Activated naive CD8-positive, alpha-beta T cell treated with anti-CD3 and anti-CD28 coated beads for 36 hours (primary cell): ENCODE results near the gene CYB5RL. TPM values are rescaled to one million over a fixed set of nuclear protein-coding genes. Genes with fewer than 3 reads are reported as not detected.
A peak's percentile ranks its signal among the peaks of the same experiment; 100 is the strongest.

Experiments used
- DNase-seq: peaks from one replicate; pipeline ENCODE4 v3.0.0; 2021
- H3K27ac Mint-ChIP-seq: one replicate; pipeline ENCODE4 v1.8.0; 2022; ENCODE audit warnings: mild to moderate bottlenecking, moderate library complexity, mixed read lengths
- H3K27me3 Mint-ChIP-seq: one replicate; pipeline ENCODE4 v1.8.0; 2022; ENCODE audit warnings: mild to moderate bottlenecking, mixed read lengths
- H3K36me3 Mint-ChIP-seq: one replicate; pipeline ENCODE4 v1.8.0; 2021; ENCODE audit warnings: mild to moderate bottlenecking, mixed read lengths
- H3K4me1 Mint-ChIP-seq: one replicate; pipeline ENCODE4 v1.8.0; 2021; ENCODE audit warnings: mixed read lengths
- H3K4me3 Mint-ChIP-seq: one replicate; pipeline ENCODE4 v1.8.0; 2022; ENCODE audit warnings: mild to moderate bottlenecking, moderate library complexity, mixed read lengths
- H3K9me3 Mint-ChIP-seq: one replicate; pipeline ENCODE4 v1.8.0; 2022; ENCODE audit warnings: mixed read lengths
- total RNA-seq, 2 experiments: library from RNA; stranded (reverse); gene quantifications; one replicate each; pipeline ENCODE4 v1.2.3, GENCODE V29; 2021

Gene CYB5RL, protein sequence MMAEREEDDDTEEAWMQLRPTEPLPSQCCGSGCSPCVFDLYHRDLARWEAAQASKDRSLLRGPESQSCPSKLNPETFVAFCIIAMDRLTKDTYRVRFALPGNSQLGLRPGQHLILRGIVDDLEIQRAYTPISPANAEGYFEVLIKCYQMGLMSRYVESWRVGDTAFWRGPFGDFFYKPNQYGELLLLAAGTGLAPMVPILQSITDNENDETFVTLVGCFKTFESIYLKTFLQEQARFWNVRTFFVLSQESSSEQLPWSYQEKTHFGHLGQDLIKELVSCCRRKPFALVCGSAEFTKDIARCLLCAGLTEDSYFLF
- 10 to 100 TPM in 1 of 2 experiments, 1 to 10 TPM in 1; 9.1 to 10.6 TPM for total RNA-seq

- H3K9me3 Mint-ChIP-seq, result no peaks in the 10 kb centered on the region
- no peaks in the 10 kb centered on the region for H3K27me3 Mint-ChIP-seq
- peaks cover 35% of the 10 kb centered on the region for H3K4me1 Mint-ChIP-seq
- H3K27ac Mint-ChIP-seq, result peak within 1 kb of the TSS; percentile 86
- peak; percentile 91 for DNase-seq
- H3K36me3 Mint-ChIP-seq, result peaks cover 13% of the 10 kb centered on the region
- peak within 1 kb of the TSS; percentile 88 for H3K4me3 Mint-ChIP-seq
Measured at GRCh38 chr1:54199765-54200518, at the start of gene CYB5RL, which contains the start of gene MRPL37. CYB5RL (minus strand) TSS chr1:54200030; CDS start chr1:54195616, 4,414 bp downstream. MRPL37 (plus strand) TSS chr1:54200167; CDS start chr1:54200244, 77 bp downstream.

DNA sequence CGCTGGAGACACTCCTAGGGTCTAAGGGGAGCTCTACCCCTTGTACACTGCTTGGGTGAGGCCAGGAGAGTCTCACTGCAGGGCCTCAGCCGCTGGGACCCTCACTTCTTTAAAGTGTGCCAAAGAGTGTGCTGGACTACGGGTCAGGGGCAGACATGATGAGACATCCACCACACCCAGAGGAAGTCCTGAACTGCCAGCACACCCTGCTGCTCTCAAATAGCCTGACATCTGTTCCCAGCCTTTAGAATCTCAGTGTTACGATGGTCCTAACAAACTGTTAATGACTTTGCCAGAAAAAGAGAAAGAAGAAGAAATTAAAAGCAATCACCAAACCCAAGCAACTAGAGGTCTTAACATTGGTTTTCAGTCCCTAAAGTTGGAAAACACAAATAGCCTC, 49.1 kb upstream of the CYB5RL start:
- H3K27me3 Mint-ChIP-seq, result no peaks in the 10 kb centered on the region
- H3K9me3 Mint-ChIP-seq, result no peaks in the 10 kb centered on the region
- no peak overlapping the region for H3K4me3 Mint-ChIP-seq
- peaks cover 3% of the 10 kb centered on the region for H3K36me3 Mint-ChIP-seq
- no peak overlapping the region for H3K27ac Mint-ChIP-seq
- H3K4me1 Mint-ChIP-seq, result no peaks in the 10 kb centered on the region
- DNase-seq, result no peak

DNA sequence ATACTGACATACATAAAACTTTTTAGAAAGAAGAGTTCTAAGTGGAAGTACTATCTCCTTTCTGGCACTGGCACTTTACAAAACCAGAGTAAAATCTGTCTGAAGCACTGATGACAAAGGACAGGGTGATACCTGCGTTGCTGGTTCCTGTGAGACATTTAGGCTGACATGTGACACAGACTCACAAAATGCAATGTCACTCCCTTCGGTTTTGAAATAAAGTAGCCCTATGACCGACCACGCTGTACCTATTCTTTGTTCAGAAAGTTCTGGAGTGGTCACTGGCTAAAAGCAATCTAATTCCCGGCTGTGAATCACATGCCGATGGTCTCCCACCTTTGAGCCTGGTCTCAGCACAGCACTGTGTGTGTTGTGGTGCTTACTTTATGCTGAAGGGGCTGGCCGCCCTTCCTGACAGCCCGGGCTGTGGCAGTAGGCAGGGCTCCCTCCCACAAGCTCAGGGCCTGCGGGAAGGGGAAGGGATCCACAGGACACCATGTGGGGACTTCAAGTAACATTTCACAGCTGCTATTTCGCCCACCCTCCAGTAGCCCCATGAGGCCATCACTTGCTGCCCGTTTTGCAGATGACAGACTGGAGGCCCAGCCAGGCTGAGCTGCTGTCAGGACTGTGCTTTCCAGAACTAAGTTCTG, 48.2 kb upstream of the CYB5RL start:
- peaks cover 4% of the 10 kb centered on the region for H3K36me3 Mint-ChIP-seq
- H3K9me3 Mint-ChIP-seq, result no peaks in the 10 kb centered on the region
- no peaks in the 10 kb centered on the region for H3K4me1 Mint-ChIP-seq
- H3K27ac Mint-ChIP-seq, result no peak overlapping the region
- H3K4me3 Mint-ChIP-seq, result no peak overlapping the region
- H3K27me3 Mint-ChIP-seq, result no peaks in the 10 kb centered on the region
- DNase-seq, result no peak

DNA sequence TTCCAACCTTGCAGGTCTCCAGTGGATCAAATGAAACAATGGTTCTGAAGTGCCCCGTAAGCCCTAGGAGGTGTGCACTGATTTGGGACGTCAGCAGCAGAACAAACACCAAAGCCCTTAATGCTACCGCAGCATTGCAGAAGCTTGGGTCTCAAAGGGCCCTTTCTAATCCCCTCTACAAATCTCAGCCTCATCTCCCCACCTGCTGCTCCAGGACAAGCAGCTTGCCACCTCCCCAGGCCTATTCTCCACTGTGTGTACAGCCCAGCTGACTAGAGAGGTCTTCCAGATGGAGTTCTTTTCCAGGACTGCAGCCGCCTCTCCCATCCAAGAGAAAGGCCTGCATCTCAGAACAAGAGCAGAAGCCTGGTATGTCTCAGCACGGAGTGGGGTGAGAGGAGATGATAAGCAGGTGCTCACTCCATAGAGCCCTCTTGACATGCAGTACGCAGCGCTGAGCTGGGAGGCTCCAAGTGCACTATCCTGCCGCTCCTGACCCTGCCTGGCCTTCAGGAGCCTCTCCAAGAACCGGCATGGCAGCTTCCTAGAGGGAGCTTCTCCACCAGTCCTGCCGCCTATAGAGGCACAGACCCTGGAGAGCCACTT, 46.4 kb upstream of the CYB5RL start:
- H3K9me3 Mint-ChIP-seq, result no peaks in the 10 kb centered on the region
- no peaks in the 10 kb centered on the region for H3K4me1 Mint-ChIP-seq
- H3K27me3 Mint-ChIP-seq, result no peaks in the 10 kb centered on the region
- DNase-seq, result no peak
- no peak overlapping the region for H3K27ac Mint-ChIP-seq
- peaks cover 6% of the 10 kb centered on the region for H3K36me3 Mint-ChIP-seq
- no peak overlapping the region for H3K4me3 Mint-ChIP-seq

GRCh38 chr1:54245501-54245900, 45.7 kb upstream of the CYB5RL start:
- no peaks in the 10 kb centered on the region for H3K4me1 Mint-ChIP-seq
- no peaks in the 10 kb centered on the region for H3K9me3 Mint-ChIP-seq
- peaks cover 6% of the 10 kb centered on the region for H3K36me3 Mint-ChIP-seq
- H3K4me3 Mint-ChIP-seq, result no peak overlapping the region
- no peak overlapping the region for H3K27ac Mint-ChIP-seq
- no peak for DNase-seq
- no peaks in the 10 kb centered on the region for H3K27me3 Mint-ChIP-seq

GRCh38 chr1:54244655-54245054, 44.8 kb upstream of the CYB5RL start:
- no peaks in the 10 kb centered on the region for H3K9me3 Mint-ChIP-seq
- H3K4me3 Mint-ChIP-seq, result no peak overlapping the region
- peaks cover 3% of the 10 kb centered on the region for H3K36me3 Mint-ChIP-seq
- no peaks in the 10 kb centered on the region for H3K27me3 Mint-ChIP-seq
- H3K4me1 Mint-ChIP-seq, result no peaks in the 10 kb centered on the region
- H3K27ac Mint-ChIP-seq, result no peak overlapping the region
- no peak for DNase-seq

GRCh38 chr1:54243022-54243421, 43.2 kb upstream of the CYB5RL start:
- Mint-ChIP-seq H3K4me3 (no peak overlapping the region), H3K9me3 (no peaks in the 10 kb centered on the region), H3K4me1 (no peaks in the 10 kb centered on the region), H3K27ac (no peak overlapping the region), H3K36me3 (peaks cover 3% of the 10 kb centered on the region), H3K27me3 (no peaks in the 10 kb centered on the region)
- DNase-seq, result no peak

DNA sequence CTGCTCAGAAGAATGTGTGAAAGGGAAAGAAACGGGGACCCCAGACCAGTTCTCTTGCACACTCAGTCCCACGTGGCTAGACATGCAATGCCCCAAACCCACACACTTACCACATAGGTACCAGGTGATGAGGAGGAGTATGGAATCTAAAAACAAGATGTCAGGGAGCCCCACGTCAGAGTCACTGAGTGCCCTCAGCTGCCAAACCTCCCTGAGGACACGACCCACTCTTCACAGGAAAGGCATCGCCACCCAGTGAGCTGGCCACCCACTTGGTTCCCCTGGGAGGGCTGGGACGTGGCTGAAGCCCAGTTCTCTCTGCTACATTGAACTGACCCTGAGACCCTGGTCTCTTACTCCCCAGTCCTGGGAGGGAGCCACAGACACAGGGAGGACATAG, 41.5 kb upstream of the CYB5RL start:
- H3K27me3 Mint-ChIP-seq, result no peaks in the 10 kb centered on the region
- peaks cover 3% of the 10 kb centered on the region for H3K36me3 Mint-ChIP-seq
- H3K9me3 Mint-ChIP-seq, result no peaks in the 10 kb centered on the region
- no peak overlapping the region for H3K4me3 Mint-ChIP-seq
- no peak overlapping the region for H3K27ac Mint-ChIP-seq
- no peak for DNase-seq
- H3K4me1 Mint-ChIP-seq, result no peaks in the 10 kb centered on the region

DNA sequence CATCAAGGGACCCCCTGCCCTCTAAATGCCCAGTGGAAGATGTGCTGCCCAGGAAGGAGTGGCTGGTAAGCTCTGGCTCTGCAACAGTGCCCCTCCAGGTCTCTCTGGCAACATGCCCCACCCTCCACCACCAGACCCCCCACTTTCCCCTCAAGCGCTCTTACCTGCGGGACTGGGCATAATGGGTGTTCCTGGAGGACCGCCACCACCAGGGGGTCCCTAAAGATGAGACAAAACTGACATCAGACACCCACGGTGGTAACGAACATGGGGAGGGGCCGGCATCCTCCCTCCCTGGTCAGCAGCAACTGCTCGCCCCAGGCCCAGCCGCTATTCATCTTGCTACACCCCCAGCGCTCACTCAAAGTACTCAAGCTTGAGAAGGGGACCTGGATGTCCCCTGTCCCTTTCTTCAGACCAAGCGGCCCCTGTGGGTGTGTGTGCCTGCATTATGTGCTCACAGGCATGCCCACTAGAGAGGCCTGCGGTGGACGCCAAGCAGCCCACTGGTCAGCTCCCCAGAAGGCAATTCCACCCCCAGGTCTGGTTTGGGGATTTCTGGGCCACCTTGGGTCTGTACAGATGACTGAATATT, 41.0 kb upstream of the CYB5RL start:
- peaks cover 3% of the 10 kb centered on the region for H3K36me3 Mint-ChIP-seq
- H3K27me3 Mint-ChIP-seq, result no peaks in the 10 kb centered on the region
- no peaks in the 10 kb centered on the region for H3K4me1 Mint-ChIP-seq

GRCh38 chr1:54239631-54240031, 39.8 kb upstream of the CYB5RL start:
- H3K27me3 Mint-ChIP-seq, result no peaks in the 10 kb centered on the region
- DNase-seq, result no peak
- no peaks in the 10 kb centered on the region for H3K9me3 Mint-ChIP-seq
- H3K27ac Mint-ChIP-seq, result no peak overlapping the region
- no peak overlapping the region for H3K4me3 Mint-ChIP-seq
- no peaks in the 10 kb centered on the region for H3K4me1 Mint-ChIP-seq
- H3K36me3 Mint-ChIP-seq, result peaks cover 7% of the 10 kb centered on the region

More for the DNA sequence above, 41.0 kb upstream of the CYB5RL start:
- H3K27ac Mint-ChIP-seq, result no peak overlapping the region
- H3K9me3 Mint-ChIP-seq, result no peaks in the 10 kb centered on the region
- no peak overlapping the region for H3K4me3 Mint-ChIP-seq
- DNase-seq, result no peak

GRCh38 chr1:54239035-54239383, 39.2 kb upstream of the CYB5RL start:
- Mint-ChIP-seq H3K27ac (no peak overlapping the region), H3K27me3 (no peaks in the 10 kb centered on the region), H3K36me3 (peaks cover 8% of the 10 kb centered on the region)

DNA sequence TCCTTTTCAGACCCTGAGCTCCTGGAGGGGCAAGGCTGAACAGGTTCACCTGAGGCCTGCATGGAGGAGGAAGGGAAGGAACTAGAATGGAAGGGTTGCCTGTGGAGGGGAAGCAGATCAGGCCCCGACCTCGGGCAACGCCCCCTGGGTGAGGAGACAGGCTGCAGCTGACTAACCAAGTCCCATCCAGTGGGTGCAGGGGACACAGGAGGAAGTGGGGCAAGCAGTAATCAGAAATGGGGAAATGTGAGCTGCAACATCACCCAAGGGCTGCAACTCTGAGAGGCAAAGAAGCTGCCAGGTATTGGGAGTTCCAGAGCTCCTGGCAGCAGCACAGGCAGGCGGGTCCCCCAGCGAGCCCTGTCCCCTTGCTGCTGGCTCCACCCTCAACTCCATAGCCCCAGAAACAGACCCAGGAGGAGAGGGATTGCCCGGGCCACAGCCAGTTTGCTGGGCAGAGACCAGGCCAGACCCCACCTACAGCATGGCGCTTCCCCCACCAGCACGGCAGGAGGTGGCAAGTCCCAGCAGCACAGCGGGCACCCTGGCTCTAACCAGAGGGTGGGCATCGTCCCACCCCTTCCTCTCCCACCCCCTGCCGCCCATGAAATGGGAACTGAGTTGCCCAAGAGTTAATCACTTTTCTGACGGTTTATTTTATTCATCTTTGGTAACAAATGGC, 38.7 kb upstream of the CYB5RL start:
- H3K36me3 Mint-ChIP-seq, result peaks cover 8% of the 10 kb centered on the region
- H3K4me3 Mint-ChIP-seq, result no peak overlapping the region
- H3K4me1 Mint-ChIP-seq, result no peaks in the 10 kb centered on the region
- no peaks in the 10 kb centered on the region for H3K27me3 Mint-ChIP-seq
- no peaks in the 10 kb centered on the region for H3K9me3 Mint-ChIP-seq
- DNase-seq, result no peak
- H3K27ac Mint-ChIP-seq, result no peak overlapping the region

More at GRCh38 chr1:54239035-54239383, 39.2 kb upstream of the CYB5RL start:
- H3K4me3 Mint-ChIP-seq, result no peak overlapping the region
- DNase-seq, result no peak
- no peaks in the 10 kb centered on the region for H3K4me1 Mint-ChIP-seq
- H3K9me3 Mint-ChIP-seq, result no peaks in the 10 kb centered on the region

GRCh38 chr1:54237586-54237985, 37.8 kb upstream of the CYB5RL start:
- Mint-ChIP-seq H3K27me3 (no peaks in the 10 kb centered on the region), H3K4me1 (no peaks in the 10 kb centered on the region), H3K4me3 (no peak overlapping the region), H3K9me3 (no peaks in the 10 kb centered on the region), H3K27ac (no peak overlapping the region), H3K36me3 (peaks cover 5% of the 10 kb centered on the region)
- no peak for DNase-seq

GRCh38 chr1:54234284-54234683, 34.5 kb upstream of the CYB5RL start:
- no peak for DNase-seq
- H3K4me1 Mint-ChIP-seq, result peaks cover 17% of the 10 kb centered on the region
- no peaks in the 10 kb centered on the region for H3K9me3 Mint-ChIP-seq
- no peak overlapping the region for H3K4me3 Mint-ChIP-seq
- H3K27me3 Mint-ChIP-seq, result no peaks in the 10 kb centered on the region
- H3K36me3 Mint-ChIP-seq, result peaks cover 12% of the 10 kb centered on the region
- H3K27ac Mint-ChIP-seq, result no peak overlapping the region
